ENCODE measurements around the gene ARF1. TPM values are rescaled to one million over a fixed set of nuclear protein-coding genes. Genes with fewer than 3 reads are reported as not detected.

Gene ARF1
- total and polyA plus RNA-seq, 2 of the 13 experiments (the other 11 are each of a cell fraction or from before 2014, with no cell fraction given), result 186 to 327 TPM

DNA sequence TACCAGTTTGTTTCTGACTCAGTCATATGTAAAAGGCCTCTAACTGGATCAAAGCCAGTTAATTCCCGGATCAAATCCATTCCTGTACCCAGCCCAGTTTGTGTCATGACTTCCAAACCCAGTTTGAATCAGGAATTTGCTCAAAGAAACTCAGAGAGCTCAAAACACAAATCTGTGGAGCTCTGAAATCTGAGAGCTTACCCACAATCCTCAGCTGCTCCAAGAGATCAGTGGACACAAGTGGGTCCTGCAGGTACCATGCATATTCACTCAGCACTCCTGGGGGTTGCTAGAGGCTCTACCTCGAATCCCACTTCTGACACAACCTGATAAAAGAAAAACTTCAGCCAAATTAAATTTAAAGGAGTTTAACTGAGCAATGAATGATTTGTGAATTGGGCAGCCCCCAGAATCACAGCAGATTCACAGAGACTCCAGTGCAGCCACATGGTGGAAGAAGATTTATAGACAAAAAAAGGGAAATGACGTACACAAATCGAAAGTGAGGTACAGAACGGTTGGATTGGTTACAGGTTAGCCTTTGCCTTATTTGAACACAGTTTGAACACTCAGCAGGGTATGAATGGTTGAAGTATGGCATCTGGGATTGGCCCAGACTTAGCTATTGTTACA lies 38.5 kb downstream of the ARF1 start:
- Histone ChIP-seq H3K4me1 (ENCODE audit: insufficient read depth, low read length) (peaks cover 14% of the 10 kb centered on the region), H3K9ac (ENCODE audit: insufficient read depth, low read depth, low read length) (no peak overlapping the region), H3K9me3 (ENCODE audit: low read length) (peaks cover 21% of the 10 kb centered on the region), H4K20me1 (ENCODE audit: insufficient read depth, low read length) (no peaks in the 10 kb centered on the region), H2AFZ (ENCODE audit: low read length) (no peak overlapping the region), H3K4me3 (replicated peaks in 1 of 3; ENCODE audit: insufficient read depth in 1 of 3, low read depth in 2 of 3, low read length in 3 of 3) (no peak overlapping the region), H3K36me3 (replicated peaks in 1 of 2; ENCODE audit: control insufficient read depth in 1 of 2, insufficient read depth in 2 of 2, low read length in 2 of 2) (no peaks in the 10 kb centered on the region), H3K27me3 (ENCODE audit: control insufficient read depth in 1 of 2, insufficient read depth in 2 of 2, low read length in 2 of 2) (no peaks in the 10 kb centered on the region), H3K79me2 (ENCODE audit: insufficient read depth, low read length) (no peaks in the 10 kb centered on the region), H3K4me2 (ENCODE audit: low read depth, low read length) (peak overlapping the region; percentile 18; the same call in 1 of the 2 replicates), H3K27ac (ENCODE audit: extremely low read length, insufficient read depth, low read length) (no peak overlapping the region)
- TSS peak; percentile 79 for BruUV-seq (replicated peaks)
- ATAC-seq (no peak), DNase-seq (ENCODE audit: low spot score) (no peak), FAIRE-seq (no peak)
- in situ Hi-C loops (cut with HindIII; ENCODE audit: extremely low pct_ligation_motif_present, low pct_unique_long_range_greater_than_20kb) (no loop called here), intact Hi-C loops (cut with micrococcal nuclease; ENCODE audit: unreplicated experiment) (no loop called here)
- ChIA-PET CTCF (ENCODE audit: low intra/inter-chr PET ratio, low total read pairs) (no interaction called here), POLR2A (interaction anchor here (3.1 to 3.7 kb wide), 2 partner anchors 11 to 44 kb away, joined by 11 to 12 read pairs; partner anchors contain the start of gene IBA57)
- TF ChIP-seq YEATS4 (CRISPR knock-in tag; IDR thresholded peaks at IDR 0.05; ENCODE audit: borderline replicate concordance) (no peak), NFIB (CRISPR knock-in tag; IDR thresholded peaks at IDR 0.05; ENCODE audit: borderline replicate concordance) (no peak), SMC3 (IDR thresholded peaks at IDR 0.05; ENCODE audit: low read length) (no peak), HIC2 (CRISPR knock-in tag; IDR thresholded peaks at IDR 0.05; ENCODE audit: low read depth) (no peak), RNF2 (conservative IDR thresholded peaks at IDR 0.05; ENCODE audit: low read depth) (no peak), ZNF451 (CRISPR knock-in tag; IDR thresholded peaks at IDR 0.05) (no peak), TAF15 (IDR thresholded peaks at IDR 0.05; ENCODE audit: low read depth, low read length, poor library complexity, severe bottlenecking) (no peak), ZSCAN12 (CRISPR knock-in tag; IDR thresholded peaks at IDR 0.05) (no peak), ZNF678 (CRISPR knock-in tag; IDR thresholded peaks at IDR 0.05) (no peak), ZNF543 (CRISPR knock-in tag; IDR thresholded peaks at IDR 0.05) (no peak), ZNF33A (CRISPR knock-in tag; IDR thresholded peaks at IDR 0.05; ENCODE audit: borderline replicate concordance) (no peak), RFXANK (CRISPR knock-in tag; IDR thresholded peaks at IDR 0.05) (no peak), ETV5 (CRISPR knock-in tag; IDR thresholded peaks at IDR 0.05; ENCODE audit: borderline replicate concordance) (no peak)
- TF ChIP-seq, protein P1, sequence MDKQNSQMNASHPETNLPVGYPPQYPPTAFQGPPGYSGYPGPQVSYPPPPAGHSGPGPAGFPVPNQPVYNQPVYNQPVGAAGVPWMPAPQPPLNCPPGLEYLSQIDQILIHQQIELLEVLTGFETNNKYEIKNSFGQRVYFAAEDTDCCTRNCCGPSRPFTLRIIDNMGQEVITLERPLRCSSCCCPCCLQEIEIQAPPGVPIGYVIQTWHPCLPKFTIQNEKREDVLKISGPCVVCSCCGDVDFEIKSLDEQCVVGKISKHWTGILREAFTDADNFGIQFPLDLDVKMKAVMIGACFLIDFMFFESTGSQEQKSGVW (CRISPR knock-in tag; IDR thresholded peaks at IDR 0.05; ENCODE audit: borderline replicate concordance), result no peak
- 12% methylated on average over 5 of the region's 5 CpGs for WGBS (ENCODE audit: low lambda C conversion rate)
